H1 (cell line): ENCODE results near the gene KCNJ12. TPM values are rescaled to one million over a fixed set of nuclear protein-coding genes. Genes with fewer than 3 reads are reported as not detected.
"Not testable (repeated sequence)": the region's sequence is repeated elsewhere in the genome, so short reads cannot be mapped to it uniquely, and the experiment has no call there.

Source experiments
- CTCF ChIA-PET: fragments of 300-600 bp; sonication (Branson Sonifier 250); formaldehyde crosslinking; loops from one replicate; lab custom pipeline; 2021; ENCODE audit not compliant: partially characterized antibody; lab: Charles Lee
- POLR2A ChIA-PET: fragments of 300-600 bp; sonication (Branson Sonifier 250); formaldehyde crosslinking; loops from one replicate; lab custom pipeline; 2021; ENCODE audit warnings: inconsistent platforms; ENCODE audit not compliant: partially characterized antibody; lab: Charles Lee
- DNase-seq, 2 experiments: peaks; one replicate each; pipeline versions ENCODE4 v3.0.0 to v3.0.0-alpha.2; 2010 to 2022; ENCODE audit warnings: low spot score in 2 of 2, low read depth in 1 of 2, mixed read lengths in 1 of 2
- FAIRE-seq: peaks from 2 replicates; lab custom pipeline; 2011; peaks lifted over from hg19 to GRCh38; lab: Jason Lieb, UNC
- H2AFZ ChIP-seq: 2 replicates; pipeline ENCODE4 v1.8.1; 2012; ENCODE audit warnings: low read length, inconsistent platforms
- H2AK5ac ChIP-seq: 2 replicates; pipeline ENCODE4 v1.6.1; 2013; ENCODE audit warnings: low read depth, low read length
- H2BK120ac ChIP-seq: replicated peaks from 2 replicates; pipeline ENCODE3; 2013; ENCODE audit warnings: low read depth, low read length, inconsistent platforms
- H2BK12ac ChIP-seq: 2 replicates; pipeline ENCODE4 v1.6.1; 2013; ENCODE audit warnings: low read depth, low read length
- H2BK15ac ChIP-seq: 2 replicates; pipeline ENCODE4 v1.6.1; 2013; ENCODE audit warnings: low read length
- H2BK20ac ChIP-seq: 2 replicates; pipeline ENCODE4 v1.6.1; 2013; ENCODE audit warnings: low read length
- H2BK5ac ChIP-seq: 2 replicates; pipeline ENCODE4 v1.6.1; 2013; ENCODE audit warnings: low read depth, low read length
- H3K14ac ChIP-seq: 2 replicates; pipeline ENCODE4 v1.6.1; 2013; ENCODE audit warnings: inconsistent platforms; ENCODE audit not compliant: insufficient read length
- H3K18ac ChIP-seq: 2 replicates; pipeline ENCODE4 v1.6.1; 2013; ENCODE audit warnings: low read length; ENCODE audit errors: extremely low read depth
- H3K23ac ChIP-seq: 2 replicates; pipeline ENCODE4 v1.6.1; 2013; ENCODE audit warnings: inconsistent platforms; ENCODE audit not compliant: insufficient read length
- H3K23me2 ChIP-seq: 2 replicates; pipeline ENCODE4 v1.6.1; 2013; ENCODE audit warnings: low read depth, low read length
- H3K27ac ChIP-seq: 2 replicates; pipeline ENCODE4 v1.6.1; 2011; ENCODE audit warnings: low read depth, low read length, inconsistent platforms
- H3K27me3 ChIP-seq, 4 experiments: replicated peaks in 1 of 4; 1 replicate in 1 of 4; 2 replicates in 3 of 4; pipeline versions ENCODE4 v1.6.1 to v1.8.1; 2011 to 2013; ENCODE audit warnings: low read length in 3 of 4, mild to moderate bottlenecking in 3 of 4, inconsistent platforms in 2 of 4, mixed read lengths in 2 of 4, moderate library complexity in 1 of 4; ENCODE audit not compliant: control insufficient read depth in 3 of 4, insufficient read depth in 3 of 4; ENCODE audit errors: extremely low read depth in 1 of 4
- H3K36me3 ChIP-seq, 4 experiments: 2 replicates each; pipeline versions ENCODE4 v1.6.1 to v1.8.1; 2011 to 2013; ENCODE audit warnings: mild to moderate bottlenecking in 4 of 4, low read length in 3 of 4, moderate library complexity in 2 of 4, control low read depth in 1 of 4, inconsistent platforms in 1 of 4; ENCODE audit not compliant: insufficient read depth in 4 of 4, control insufficient read depth in 2 of 4
- H3K4ac ChIP-seq: replicated peaks from 2 replicates; pipeline ENCODE3; 2013; ENCODE audit warnings: low read length, low read depth, mixed read lengths, inconsistent platforms; ENCODE audit not compliant: insufficient read length
- H3K4me1 ChIP-seq, 4 experiments: replicated peaks in 1 of 4; 1 replicate in 1 of 4; 2 replicates in 3 of 4; pipeline versions ENCODE4 v1.6.1 to v1.8.1; 2011 to 2013; ENCODE audit warnings: low read length in 3 of 4, inconsistent platforms in 2 of 4, mixed read lengths in 1 of 4; ENCODE audit not compliant: insufficient read depth in 4 of 4, control insufficient read depth in 3 of 4
- H3K4me2 ChIP-seq, 2 experiments: 2 replicates each; pipeline versions ENCODE4 v1.6.1 to v1.8.1; 2011 to 2013; ENCODE audit warnings: low read depth in 2 of 2, low read length in 2 of 2, control low read depth in 1 of 2, inconsistent platforms in 1 of 2, mild to moderate bottlenecking in 1 of 2; ENCODE audit not compliant: insufficient read depth in 1 of 2
- H3K4me3 ChIP-seq, 4 experiments: fragments of 200-600, 300-600 bp in 1 of 4; sonication (generic), shearing (Covaris generic), sonication (Bioruptor Twin) in 1 of 4; 2 replicates each; pipeline versions ENCODE4 v1.5.1 to v1.8.1; 2011 to 2016; ENCODE audit warnings: low read length in 4 of 4, low read depth in 3 of 4, control low read depth in 2 of 4, inconsistent platforms in 2 of 4, mild to moderate bottlenecking in 2 of 4, mixed read lengths in 1 of 4, moderate library complexity in 1 of 4; ENCODE audit not compliant: insufficient read depth in 2 of 4; ENCODE audit errors: extremely low read depth in 1 of 4
- H3K56ac ChIP-seq: replicated peaks from 2 replicates; pipeline ENCODE3; 2013; ENCODE audit warnings: low read depth, mild to moderate bottlenecking, mixed read lengths, low read length, inconsistent platforms; ENCODE audit not compliant: insufficient read length
- H3K79me1 ChIP-seq: 2 replicates; pipeline ENCODE4 v1.6.1; 2013; ENCODE audit warnings: low read depth, low read length, control low read depth
- H3K79me2 ChIP-seq, 2 experiments: 2 replicates each; pipeline versions ENCODE4 v1.6.1 to v1.8.1; 2012 to 2013; ENCODE audit warnings: low read length in 2 of 2, mild to moderate bottlenecking in 2 of 2, inconsistent platforms in 1 of 2; ENCODE audit not compliant: insufficient read depth in 2 of 2, control insufficient read depth in 1 of 2
- H3K9ac ChIP-seq, 4 experiments: replicated peaks in 1 of 4; 1 replicate in 1 of 4; 2 replicates in 3 of 4; pipeline versions ENCODE4 v1.6.1 to v1.8.1; 2011 to 2013; ENCODE audit warnings: low read depth in 3 of 4, low read length in 3 of 4, control low read depth in 2 of 4, mild to moderate bottlenecking in 2 of 4, moderate library complexity in 2 of 4, inconsistent platforms in 1 of 4; ENCODE audit errors: extremely low read depth in 1 of 4
- H3K9me3 ChIP-seq, 2 experiments: 2 replicates each; pipeline versions ENCODE4 v1.6.1 to v1.8.1; 2012 to 2013; ENCODE audit warnings: mild to moderate bottlenecking in 2 of 2, moderate library complexity in 2 of 2, control low read depth in 1 of 2, inconsistent platforms in 1 of 2, low read depth in 1 of 2, low read length in 1 of 2, mixed read lengths in 1 of 2; ENCODE audit not compliant: insufficient read depth in 2 of 2
- H4K20me1 ChIP-seq, 2 experiments: replicated peaks in 1 of 2; 2 replicates each; pipeline versions ENCODE3 to v1.8.1; 2011 to 2013; ENCODE audit warnings: inconsistent platforms in 2 of 2, low read length in 2 of 2, mild to moderate bottlenecking in 1 of 2; ENCODE audit not compliant: insufficient read depth in 2 of 2, control insufficient read depth in 1 of 2
- H4K5ac ChIP-seq: 2 replicates; pipeline ENCODE4 v1.6.1; 2013; ENCODE audit warnings: low read length, low read depth, mixed read lengths, inconsistent platforms; ENCODE audit not compliant: insufficient read length
- H4K8ac ChIP-seq: 2 replicates; pipeline ENCODE4 v1.8.0; 2013; ENCODE audit warnings: mild to moderate bottlenecking, moderate library complexity, low read length, inconsistent platforms; ENCODE audit not compliant: insufficient read depth; ENCODE audit errors: extremely low read depth
- H4K91ac ChIP-seq: replicated peaks from 2 replicates; pipeline ENCODE3; 2013; ENCODE audit warnings: low read length, mixed read lengths, inconsistent platforms; ENCODE audit not compliant: insufficient read length
- WGBS, 2 experiments: shearing (Covaris generic) in 1 of 2; methylation state at CpG; one replicate each; pipeline versions ENCODE4 v1.1.6 to v1.1.7; 2013 to 2015; ENCODE audit warnings: low lambda C conversion rate in 2 of 2, mixed read lengths in 2 of 2, inconsistent platforms in 1 of 2, low coverage in 1 of 2, missing lambda C conversion rate in 1 of 2; ENCODE audit not compliant: insufficient replicate concordance in 2 of 2, insufficient coverage in 1 of 2, insufficient read length in 1 of 2; ENCODE audit errors: extremely low coverage in 1 of 2, missing lambda C conversion rate in 1 of 2; 5-methylcytosine and 5-hydroxymethylcytosine counted together
- polyA plus RNA-seq, 7 experiments: library from polyadenylated mRNA; depleted of rRNA in 3 of 7; stranded (reverse) in 5 of 7; unstranded in 2 of 7; fragments of >200 nt in 5 of 7; fragments of 200-250 nt in 2 of 7; gene quantifications; 1 replicate in 5 of 7; 2 replicates in 1 of 7; 4 replicates in 1 of 7; pipeline versions ENCODE4 v1.2.1 to v1.2.3, GENCODE V29; 2011 to 2013; ENCODE audit warnings: missing spikeins in 2 of 7, mixed read lengths in 2 of 7
- total RNA-seq: library from RNA; stranded (reverse); fragmentation: NEBNext Ultra II Directional; extraction: Animal tissue kit (Norgen Biotek cat#: 25700); gene quantifications from 2 replicates; pipeline ENCODE4 v1.2.1, GENCODE V29; 2021

KCNJ12 gene
- total and polyA plus RNA-seq, 2 of the 8 experiments (the other 6 are each of a cell fraction or from before 2014, with no cell fraction given): 1.2 to 1.5 TPM

DNA sequence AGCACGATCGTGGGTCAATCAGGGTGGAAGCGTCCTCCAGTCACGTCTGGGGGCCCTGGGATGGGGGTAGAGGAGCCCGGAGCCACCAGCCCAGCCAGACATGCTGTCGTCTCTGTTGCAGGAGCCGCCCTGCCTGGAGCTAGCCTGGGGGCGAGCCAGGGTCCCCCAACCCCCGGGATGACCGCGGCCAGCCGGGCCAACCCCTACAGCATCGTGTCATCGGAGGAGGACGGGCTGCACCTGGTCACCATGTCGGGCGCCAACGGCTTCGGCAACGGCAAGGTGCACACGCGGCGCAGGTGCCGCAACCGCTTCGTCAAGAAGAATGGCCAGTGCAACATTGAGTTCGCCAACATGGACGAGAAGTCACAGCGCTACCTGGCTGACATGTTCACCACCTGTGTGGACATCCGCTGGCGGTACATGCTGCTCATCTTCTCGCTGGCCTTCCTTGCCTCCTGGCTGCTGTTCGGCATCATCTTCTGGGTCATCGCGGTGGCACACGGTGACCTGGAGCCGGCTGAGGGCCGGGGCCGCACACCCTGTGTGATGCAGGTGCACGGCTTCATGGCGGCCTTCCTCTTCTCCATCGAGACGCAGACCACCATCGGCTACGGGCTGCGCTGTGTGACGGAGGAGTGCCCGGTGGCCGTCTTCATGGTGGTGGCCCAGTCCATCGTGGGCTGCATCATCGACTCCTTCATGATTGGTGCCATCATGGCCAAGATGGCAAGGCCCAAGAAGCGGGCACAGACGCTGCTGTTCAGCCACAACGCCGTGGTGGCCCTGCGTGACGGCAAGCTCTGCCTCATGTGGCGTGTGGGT is 39.2 kb downstream of the KCNJ12 start:
- H3K79me1 ChIP-seq, H3K23ac ChIP-seq, H2BK20ac ChIP-seq, H3K18ac ChIP-seq, H3K4me2 ChIP-seq, H3K23me2 ChIP-seq, H3K4ac ChIP-seq, H2BK120ac ChIP-seq, H2BK15ac ChIP-seq, H4K8ac ChIP-seq, H3K56ac ChIP-seq, H4K91ac ChIP-seq, H3K9ac ChIP-seq, H4K20me1 ChIP-seq, H3K27me3 ChIP-seq, POLR2A ChIA-PET, H3K27ac ChIP-seq, H2AK5ac ChIP-seq, H3K4me3 ChIP-seq, H2BK5ac ChIP-seq, DNase-seq, H2AFZ ChIP-seq, H2BK12ac ChIP-seq, H4K5ac ChIP-seq, H3K14ac ChIP-seq, H3K79me2 ChIP-seq, H3K4me1 ChIP-seq, FAIRE-seq, H3K36me3 ChIP-seq: not testable (repeated sequence)
- CTCF ChIA-PET: interaction anchor here (0.7 kb wide), 1 partner anchor 127 kb away, joined by 3 read pairs; no protein-coding TSS in a partner anchor
- WGBS, 2 experiments: 82% methylated on average over 45 of the region's 58 CpGs; no CpG with 5 or more reads in 1 of the 2 experiments
- H3K9me3 ChIP-seq: peaks cover 0 to 12% of the 10 kb centered on the region in 2 experiments; a peak in 2 of 4 replicates
